ENCODE measurements around the gene C7orf25.
A peak's percentile ranks its signal among the peaks of the same experiment; 100 is the strongest.
"Not testable (repeated sequence)": the region's sequence is repeated elsewhere in the genome, so short reads cannot be mapped to it uniquely, and the experiment has no call there.

Gene C7orf25

DNA sequence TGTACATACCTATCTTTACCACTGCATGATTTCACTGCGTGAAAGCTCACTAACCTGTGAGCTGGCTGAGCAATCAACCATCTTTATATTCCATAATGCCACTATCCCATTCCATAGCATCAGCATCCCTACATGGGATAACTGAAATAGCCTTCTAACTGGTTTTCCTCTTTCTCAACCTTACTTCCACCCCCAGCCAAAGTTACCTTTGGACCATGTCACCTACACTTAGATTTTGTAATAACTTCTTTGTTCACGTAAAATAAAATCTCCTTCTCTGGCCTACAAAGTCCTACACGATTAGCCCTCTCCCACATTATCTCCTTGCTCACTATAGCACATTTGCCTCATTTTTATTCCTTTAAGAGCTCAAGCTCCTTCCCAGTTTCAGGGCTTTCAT, 17.6 kb upstream of the C7orf25 start:
- DNase-seq (ENCODE audit: low read depth): no peak

DNA sequence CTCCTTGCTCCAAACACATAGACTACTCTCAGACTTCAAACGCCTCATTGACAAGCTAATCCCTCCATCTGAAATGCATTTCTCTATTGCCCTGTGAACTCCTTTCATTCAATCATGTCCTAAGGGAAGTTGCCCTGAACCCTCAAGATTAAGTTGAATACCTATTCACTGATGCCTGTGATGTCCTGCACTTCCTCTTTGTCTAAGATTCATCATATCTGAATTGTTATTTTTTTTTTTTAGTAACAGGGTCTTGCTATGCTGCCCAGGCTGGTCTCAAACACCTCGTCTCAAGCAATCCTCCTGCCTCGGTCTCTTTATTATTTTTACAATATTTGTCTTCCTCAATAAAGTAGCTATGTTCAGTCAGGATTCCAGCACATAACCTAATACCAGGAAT, 16.9 kb upstream of the C7orf25 start:
- DNase-seq (ENCODE audit: low read depth): no peak

DNA sequence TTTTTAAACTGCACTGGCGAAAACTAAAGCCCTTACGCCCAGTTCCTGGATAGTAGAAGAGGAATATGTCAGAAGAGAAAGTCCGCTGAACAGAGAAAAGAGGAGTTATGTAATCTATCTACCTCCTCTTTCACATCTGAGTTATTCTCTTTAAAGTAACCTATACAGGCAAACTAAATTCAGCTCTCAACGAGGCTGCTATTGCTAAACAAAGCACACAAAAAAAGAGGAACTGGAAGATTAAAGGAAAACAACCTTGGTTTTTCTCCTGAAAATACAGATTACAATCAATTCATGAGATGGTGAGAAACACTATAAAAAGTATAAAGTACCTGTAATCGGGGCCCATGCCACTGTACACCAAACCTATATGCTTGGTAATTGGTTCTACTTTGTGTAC, 14.3 kb upstream of the C7orf25 start:
- no peak for DNase-seq (ENCODE audit: low read depth)

DNA sequence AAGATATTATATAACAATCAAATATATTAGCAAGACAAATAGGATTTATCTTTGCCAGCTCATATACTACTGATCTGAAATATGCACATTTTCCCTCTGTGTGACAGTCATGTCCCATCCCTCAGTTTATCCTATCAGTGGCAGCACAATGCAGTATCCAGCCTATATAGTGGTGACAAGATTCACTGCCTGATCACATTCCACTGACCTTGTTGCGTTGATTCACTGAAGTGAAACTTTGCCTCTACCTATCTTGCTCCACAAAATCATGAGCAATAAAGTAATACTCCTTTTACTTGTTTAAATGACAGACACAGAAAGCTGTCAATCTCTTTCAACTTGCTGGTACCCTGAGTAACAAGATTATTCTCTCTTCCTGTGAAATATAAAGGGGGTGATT, 13.8 kb upstream of the C7orf25 start:
- DNase-seq (ENCODE audit: low read depth): no peak

DNA sequence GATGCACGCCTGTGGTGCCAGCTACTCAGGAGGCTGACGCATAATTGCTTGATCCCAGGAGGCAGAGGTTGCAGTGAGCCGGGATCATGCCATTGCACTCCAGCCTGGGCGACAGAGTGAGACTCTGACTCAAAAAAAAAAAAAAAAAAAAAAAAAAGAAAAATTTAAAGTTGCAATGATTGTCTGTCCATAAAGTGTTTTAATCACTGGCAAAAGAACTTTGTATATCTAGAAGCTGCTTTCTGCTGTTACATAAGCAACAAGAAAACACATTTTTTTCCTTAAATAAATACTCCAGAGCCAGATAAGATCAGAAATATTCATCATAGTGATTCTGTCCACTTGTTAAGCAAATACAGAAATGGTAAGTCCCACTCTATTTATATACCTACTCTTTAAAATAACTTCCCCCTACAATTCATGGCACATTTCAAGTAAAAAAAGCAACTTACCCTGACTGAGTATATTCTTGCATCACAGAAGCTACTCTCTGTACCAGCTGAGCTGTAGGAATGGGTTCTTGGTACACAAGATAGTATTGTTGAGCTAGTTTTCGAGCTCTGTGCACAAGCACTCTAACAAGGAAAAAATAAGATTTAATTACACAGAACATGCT, 12.5 kb upstream of the C7orf25 start:
- DNase-seq (ENCODE audit: low read depth): no peak

DNA sequence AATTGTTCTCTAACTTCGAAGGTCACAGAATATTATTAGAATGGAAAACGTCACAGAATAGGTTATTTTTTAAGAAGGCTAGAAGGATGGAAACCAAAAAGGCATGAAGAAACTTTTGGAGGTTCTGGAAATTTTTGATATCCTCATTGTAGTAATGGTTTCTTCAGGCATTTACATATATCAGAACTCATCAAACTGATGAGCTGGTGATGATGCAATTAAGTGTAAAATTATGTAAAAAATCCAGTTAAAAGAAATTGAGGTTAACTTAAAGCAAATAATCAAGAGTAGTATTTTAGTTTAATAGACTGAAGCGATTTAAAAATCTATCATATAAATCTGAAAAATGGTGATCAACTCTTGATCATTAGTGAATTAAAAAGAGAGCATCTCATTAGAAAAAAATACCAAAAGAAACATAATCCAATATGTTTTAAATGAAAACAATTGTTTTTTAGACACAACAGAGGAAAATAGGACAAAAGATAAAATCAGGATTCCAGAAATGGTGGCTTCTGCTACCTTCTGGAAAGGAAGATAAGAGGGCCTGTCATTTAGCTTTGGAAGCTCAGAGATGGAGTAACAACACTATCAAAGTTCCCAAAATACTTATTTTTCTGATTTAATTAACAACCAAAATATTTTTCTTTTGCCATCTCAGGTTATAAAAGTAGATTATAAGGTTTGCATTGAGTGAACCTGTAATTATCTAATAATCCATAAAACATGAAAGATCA, 10.3 kb upstream of the C7orf25 start:
- DNase-seq (ENCODE audit: low read depth): no peak

DNA sequence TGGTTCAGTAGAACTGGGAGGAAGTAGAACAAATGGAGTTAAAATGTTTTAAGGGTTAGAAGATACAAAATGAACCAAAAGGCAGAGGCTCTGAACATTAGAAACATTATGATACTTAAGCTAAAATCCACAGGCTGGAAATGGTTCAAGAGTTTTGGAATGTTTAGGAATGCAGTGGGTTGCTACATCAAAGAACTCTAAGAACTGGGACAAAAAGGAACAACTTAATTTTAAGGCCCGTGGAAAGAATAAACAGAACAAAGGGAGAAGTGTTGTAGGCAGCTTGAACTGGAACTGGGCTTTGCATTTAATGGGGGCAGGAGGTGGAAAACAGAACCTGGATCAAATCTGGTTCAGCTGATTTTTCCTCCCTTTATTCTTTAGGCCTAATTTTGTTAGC, 3.5 kb upstream of the C7orf25 start:
- no peak for DNase-seq (ENCODE audit: low read depth)

DNA sequence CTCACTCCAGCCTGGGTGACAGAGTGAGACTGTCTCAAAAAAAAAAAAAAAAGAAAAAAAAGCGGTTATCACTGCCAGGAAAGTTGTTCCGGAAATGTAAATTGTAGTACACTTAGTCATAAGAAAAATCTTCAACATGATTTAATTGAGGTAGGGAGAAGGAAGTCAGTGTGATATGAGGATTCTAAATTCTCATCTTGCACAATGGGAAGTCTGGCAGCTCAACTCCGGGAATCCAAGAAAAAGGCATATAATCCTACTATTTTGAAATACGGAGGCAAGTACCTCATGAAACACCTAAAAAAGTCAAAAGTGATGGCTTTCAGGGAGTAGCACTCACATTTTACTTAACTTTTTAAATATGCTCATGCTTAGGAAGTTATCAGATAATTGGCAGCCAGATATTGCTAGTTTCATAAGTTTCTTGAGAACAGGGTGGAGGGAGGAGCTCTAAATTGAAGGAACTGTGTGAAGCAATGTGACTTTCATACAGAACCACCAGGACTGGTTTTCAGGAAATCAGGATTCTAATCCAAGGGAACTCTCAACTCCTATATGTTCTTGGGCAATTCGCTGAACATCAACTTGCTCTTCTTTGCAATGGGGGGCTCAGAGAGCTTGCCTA, 2.7 kb upstream of the C7orf25 start:
- DNase-seq (ENCODE audit: low read depth): peak; percentile 61

DNA sequence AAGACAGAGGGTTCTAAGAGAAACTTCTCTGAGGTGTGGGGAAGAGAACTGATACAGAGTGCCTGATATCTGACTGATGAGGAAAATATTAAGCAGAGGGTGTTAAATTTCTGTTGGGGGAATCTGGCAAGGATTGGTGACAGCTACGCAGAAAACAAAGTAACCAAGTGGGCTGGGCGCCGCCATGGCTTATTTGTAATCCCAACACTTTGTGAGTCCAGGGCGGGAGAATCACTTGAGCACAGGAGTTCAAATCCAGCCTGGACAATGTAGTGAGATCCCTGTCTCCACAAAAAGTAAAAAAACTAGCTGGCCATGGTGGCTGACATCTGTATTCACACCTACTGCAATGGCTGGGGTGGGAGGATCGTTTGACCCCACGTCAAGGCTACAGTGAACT, 2.1 kb upstream of the C7orf25 start:
- DNase-seq (ENCODE audit: low read depth): no peak

DNA sequence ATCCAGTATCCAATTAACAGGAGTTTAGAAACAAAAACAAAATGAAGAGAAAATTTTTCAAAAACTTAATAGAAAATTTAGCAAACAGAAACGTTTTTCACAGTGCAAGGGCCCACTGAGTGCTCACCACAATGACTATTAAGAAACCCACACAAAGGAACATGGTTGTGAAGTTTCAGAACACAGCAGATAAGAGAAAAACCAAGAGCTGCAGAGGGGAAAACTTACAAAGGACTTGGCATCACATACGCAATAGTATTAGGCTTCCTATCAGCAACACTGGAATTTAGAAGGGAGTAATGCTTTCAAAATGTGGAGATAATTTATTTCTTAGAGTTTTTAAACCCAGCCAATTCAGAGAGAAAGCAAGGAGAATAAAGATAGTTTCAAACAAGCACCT, 1.7 kb upstream of the C7orf25 start:
- DNase-seq (ENCODE audit: low read depth): no peak

DNA sequence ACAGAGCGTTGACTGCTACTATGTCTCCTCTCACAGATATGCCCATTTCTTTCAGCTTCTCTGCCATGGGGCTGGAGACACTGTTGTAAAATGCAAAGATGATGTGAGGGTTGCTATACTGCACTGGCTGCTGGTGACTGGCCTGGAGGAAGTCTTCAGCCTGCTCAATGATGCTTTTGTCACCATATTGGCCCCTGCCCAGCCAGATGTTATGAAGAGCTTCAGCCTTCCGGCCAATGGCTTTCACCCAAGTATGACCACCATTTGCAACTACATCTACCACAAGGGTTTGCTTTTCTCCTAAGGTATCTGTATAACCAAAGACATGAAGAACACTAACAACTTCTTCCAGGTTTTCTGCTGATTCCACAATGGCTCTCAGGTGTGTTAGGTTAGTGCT, 1.6 kb downstream of the C7orf25 start:
- DNase-seq (ENCODE audit: low read depth): no peak

DNA sequence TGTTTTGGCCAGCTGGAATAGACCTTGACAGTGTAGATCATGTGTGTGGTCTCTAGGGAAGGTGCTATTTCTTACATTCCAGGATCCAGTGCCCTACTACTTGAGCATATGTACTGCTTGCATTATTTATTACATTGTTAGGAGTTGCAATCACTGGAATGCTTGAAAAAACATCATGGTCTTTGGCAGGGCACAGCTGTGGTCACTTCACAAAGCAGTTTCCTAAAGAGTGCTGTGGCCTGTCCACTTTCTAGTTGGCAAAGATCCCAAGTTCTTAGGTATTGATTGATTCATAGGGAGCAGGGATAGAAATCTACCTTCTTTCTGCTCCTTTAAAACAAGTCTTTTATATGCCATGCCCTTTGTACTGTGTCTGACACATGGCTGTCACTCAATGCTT, 4.6 kb downstream of the C7orf25 start:
- DNase-seq (ENCODE audit: low read depth): no peak

DNA sequence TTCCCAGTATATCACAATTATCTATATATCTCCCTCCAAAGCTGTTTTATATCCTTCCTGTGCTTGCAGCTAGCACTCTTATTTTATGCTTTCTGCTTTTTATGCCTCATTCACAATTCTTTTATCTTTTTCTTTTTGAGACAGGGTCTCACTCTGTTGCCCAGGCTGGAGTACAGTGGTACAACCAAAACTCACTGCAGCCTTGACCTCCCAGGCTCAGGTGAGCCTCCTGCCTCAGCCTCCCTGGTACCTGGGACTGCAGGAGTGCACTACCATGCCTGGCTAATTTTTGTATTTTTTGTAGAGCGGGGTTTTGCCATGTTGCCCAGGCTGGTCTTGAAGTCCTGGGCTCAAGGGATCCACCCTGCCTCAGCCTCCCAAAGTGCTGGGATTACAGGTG, 5.7 kb downstream of the C7orf25 start:
- no peak for DNase-seq (ENCODE audit: low read depth)

DNA sequence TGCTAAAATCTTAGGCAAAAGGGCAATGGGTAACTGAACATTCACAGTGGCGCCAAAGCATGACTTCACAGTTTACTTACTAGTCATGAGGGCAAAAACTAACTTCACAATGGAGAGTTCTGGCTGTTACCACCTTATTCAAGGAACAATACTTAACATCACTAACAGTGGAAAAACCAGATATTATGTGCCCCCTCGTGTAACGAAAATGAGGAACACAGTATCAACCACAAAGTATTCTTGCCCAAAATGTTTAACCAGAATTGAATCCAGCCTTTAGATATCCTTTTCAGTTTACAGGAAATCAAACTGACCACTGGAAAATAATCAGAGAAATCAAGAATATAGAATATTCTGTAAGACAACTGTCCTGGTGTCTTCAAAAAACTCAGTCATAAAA, 9.5 kb downstream of the C7orf25 start:
- DNase-seq (ENCODE audit: low read depth): no peak

DNA sequence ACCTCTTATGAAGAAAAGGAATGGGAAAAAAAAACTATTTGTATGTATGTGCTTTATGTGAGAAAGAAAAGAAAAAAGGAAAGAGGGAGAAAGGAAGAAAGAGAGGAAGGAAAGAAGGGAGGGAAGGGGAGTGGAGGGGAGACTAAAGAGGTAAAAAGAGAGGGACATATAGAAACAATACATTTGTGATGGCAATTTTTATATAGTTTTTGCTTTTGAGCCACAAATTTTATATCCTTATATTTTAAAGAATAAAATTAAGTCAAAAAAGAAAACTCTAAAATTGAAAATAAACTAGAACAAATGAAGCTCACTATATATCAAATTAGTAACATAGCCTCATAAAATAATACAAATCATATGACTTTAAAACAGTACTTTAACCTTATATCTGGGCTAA, 11.0 kb downstream of the C7orf25 start:
- DNase-seq (ENCODE audit: low read depth): no peak

DNA sequence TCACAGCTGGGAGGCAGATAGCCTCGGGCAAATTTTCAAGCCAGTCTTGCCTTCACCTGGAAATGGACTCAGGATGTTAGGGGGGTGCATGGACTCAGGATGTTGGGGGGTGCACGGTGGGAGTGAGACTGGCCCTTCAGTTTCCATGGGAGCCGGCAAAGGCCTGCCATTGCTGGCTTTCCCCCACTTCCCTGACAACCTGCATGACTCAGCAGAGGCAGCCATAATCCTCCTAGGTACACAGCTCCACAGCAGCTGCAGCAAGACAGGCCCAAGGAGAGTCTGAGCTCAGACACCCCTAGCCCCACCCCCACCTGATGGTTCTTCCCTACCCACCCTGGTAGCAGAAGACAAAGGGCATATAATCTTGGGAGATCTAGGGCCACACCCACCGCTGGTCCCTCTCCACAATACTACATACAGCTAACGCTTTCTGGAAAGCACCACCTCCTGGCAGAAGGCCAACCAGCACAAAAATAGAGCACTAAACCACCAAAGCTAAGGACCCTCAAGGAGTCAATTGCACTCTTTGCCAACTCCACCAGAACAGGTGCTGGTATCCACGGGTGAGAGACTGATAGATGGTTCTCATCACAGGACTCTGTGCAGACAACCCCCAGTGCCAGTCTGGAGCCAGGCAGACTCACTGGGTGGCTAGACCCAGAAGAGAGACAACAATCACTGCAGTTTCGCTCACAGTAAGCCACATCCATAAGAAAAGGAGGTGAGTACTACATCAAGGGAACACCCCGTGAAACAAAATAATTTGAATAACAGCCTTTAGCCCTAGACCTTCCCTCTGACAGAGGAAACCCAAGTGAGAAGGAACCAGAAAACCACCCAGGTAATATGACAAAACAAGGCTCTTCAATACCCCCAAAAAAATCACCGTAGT, 18.3 kb downstream of the C7orf25 start:
- DNase-seq (ENCODE audit: low read depth): no peak

DNA sequence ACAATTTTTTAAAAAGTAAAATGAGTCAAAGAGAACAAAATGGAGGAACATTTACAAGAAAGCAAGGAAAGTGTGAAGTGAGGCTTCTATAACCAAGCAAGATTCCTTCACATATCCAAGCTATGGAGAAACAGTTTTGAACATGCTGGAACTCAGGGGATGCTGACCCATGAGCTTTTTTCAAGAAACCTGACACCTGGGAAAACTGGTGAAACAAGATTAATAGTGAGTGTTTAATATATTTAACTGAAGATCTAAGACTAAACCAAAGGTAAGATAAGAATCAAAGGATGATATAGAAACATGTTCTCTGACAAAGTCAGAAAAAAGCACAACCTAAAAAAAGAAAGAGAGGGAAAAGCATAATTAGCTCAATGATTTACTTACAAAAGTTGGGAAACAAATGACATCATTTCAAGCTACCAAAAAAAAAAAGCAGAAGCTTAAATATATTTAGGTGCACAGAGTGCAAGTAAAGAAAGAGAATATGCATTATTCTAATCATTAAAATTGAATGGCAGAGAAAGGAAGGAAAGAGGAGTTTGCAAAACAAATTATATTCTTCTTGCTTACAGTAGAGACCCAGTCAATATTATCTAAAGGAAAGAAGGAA, 24.9 kb downstream of the C7orf25 start:
- no peak for DNase-seq (ENCODE audit: low read depth)

DNA sequence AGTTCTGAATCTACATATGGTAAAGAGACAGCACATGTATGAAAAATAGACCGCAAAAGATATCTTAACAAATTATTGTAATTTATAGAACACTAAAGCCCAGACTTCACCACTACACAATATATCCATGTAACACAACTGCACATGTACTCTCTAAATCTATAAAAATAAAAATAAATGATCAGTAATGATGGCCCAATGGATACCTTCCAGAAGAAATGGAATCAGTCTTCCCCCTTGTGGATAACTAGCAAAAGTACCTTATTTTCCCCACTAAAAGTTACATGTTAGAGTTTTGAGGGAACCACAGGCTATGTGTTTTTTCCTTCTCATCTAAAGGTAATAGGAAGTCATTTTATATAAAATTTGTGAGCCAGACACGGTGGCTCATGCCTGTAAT, 25.7 kb downstream of the C7orf25 start:
- DNase-seq (ENCODE audit: low read depth): no peak

DNA sequence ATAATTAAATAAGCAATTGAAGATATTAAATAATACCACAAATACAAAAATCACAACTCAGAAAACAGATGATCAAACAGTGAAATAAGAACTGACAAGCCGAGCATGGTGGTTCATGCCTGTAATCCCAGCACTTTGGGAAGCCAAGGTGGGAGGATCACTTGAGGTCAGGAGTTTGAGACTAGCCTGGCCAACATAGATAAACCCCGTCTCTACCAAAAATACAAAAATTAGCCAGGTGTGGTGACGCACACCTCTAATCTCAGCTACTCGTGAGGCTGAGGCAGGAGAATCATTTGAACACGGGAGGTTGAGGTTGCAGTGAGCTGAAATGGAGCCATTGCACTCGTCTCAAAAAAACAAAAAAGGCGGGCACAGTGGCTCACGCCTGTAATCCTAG, 26.7 kb downstream of the C7orf25 start:
- DNase-seq (ENCODE audit: low read depth): not testable (repeated sequence)

DNA sequence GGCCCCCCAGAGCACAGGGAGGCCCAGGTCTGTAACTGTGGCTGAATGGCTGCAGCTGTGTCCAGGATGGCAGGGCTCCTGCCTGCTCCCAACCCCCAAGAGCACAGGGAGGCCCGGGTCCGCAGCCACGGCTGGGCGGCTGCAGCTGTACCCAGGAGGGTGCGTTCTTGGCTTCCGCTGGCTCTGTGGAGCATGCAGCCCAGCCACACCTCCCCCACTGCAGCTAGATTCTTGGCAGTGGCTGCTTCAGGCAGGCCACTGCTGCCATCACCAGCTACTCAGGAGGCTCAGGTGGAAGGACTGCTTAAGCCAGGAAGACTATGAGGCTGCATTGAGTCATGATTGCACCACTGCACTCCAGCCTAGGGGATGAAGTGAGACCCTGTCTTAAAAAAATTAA, 27.9 kb downstream of the C7orf25 start:
- DNase-seq (ENCODE audit: low read depth): no peak

DNA sequence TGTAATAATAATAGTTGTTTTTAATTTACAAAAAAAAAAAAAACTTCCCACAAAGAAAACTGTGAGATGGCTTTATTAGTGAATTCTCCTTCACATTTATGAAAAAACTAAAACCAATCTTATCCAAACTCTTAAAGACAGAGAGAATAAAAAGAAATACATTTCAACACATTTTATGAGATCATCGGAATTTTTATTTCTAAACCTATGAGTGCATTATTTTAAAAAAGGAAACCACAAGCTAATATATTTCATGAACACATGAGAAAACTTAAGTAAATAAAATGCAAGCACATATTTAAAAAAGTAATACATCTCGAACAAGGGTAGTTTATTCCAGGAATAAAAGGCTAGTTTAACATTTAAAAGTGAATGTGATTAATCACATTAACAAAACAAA, 31.5 kb downstream of the C7orf25 start:
- no peak for DNase-seq (ENCODE audit: low read depth)

DNA sequence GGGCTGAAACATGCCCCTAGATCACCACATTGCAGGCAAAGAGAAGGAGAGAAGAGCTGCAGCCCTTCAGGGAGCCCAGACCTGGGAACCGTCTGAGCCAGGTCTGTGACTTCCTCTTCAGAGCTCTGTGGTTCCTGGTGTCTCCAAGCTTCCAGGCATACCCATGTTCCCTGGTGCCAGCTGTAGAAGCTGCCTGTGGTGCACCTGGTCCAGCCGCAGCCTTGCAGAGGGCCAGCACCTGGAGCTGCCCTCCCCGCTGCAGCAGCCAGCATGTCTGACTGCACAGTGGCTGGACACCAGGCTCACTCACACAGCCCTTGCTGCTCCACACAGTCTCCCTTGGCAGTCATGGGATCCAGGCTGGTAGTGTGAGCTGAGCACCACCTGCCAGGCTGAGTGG, 33.6 kb downstream of the C7orf25 start:
- no peak for DNase-seq (ENCODE audit: low read depth)

Data from GM04503 (cell line).